Dendritic cell treated with granulocyte-macrophage colony-stimulating factor and Interleukin-4, amounts not matched to agents 40 ng/mL and 50 ng/mL, for 4 days (primary cell): ENCODE data around the gene INPP4B.
A peak's percentile ranks its signal among the peaks of the same experiment; 100 is the strongest.

Experiments
- H3K27ac Mint-ChIP-seq: one replicate; pipeline ENCODE4 v1.8.0; 2022; ENCODE audit warnings: mild to moderate bottlenecking, mixed read lengths
- H3K27me3 Mint-ChIP-seq: one replicate; pipeline ENCODE4 v1.8.0; 2022; ENCODE audit warnings: mild to moderate bottlenecking, mixed read lengths
- H3K36me3 Mint-ChIP-seq: one replicate; pipeline ENCODE4 v1.8.0; 2022; ENCODE audit warnings: low read depth, mixed read lengths
- H3K4me1 Mint-ChIP-seq: one replicate; pipeline ENCODE4 v1.8.0; 2022; ENCODE audit warnings: low read depth, mixed read lengths
- H3K4me3 Mint-ChIP-seq: one replicate; pipeline ENCODE4 v1.8.0; 2022; ENCODE audit warnings: mild to moderate bottlenecking, moderate library complexity, mixed read lengths
- H3K9me3 Mint-ChIP-seq: one replicate; pipeline ENCODE4 v1.8.0; 2022; ENCODE audit warnings: mixed read lengths
- intact Hi-C: fragments of 100-400 bp; cut with micrococcal nuclease; formaldehyde crosslinking; loops from one replicate; pipeline ENCODE4 v1.15.0; 2022

The INPP4B gene

GRCh38 chr4:142557239-142557801 lies 288.8 kb downstream of the INPP4B start:
- Mint-ChIP-seq H3K4me1 (peaks cover 6% of the 10 kb centered on the region), H3K27ac (no peak overlapping the region)

GRCh38 chr4:142556570-142557238 lies 289.4 kb downstream of the INPP4B start:
- no peak overlapping the region for H3K27ac Mint-ChIP-seq
- peaks cover 6% of the 10 kb centered on the region for H3K4me1 Mint-ChIP-seq
- intact Hi-C loops = no loop called here

More at GRCh38 chr4:142557239-142557801, 288.8 kb downstream of the INPP4B start:
- Mint-ChIP-seq H3K9me3 (no peaks in the 10 kb centered on the region), H3K36me3 (no peaks in the 10 kb centered on the region), H3K4me3 (no peak overlapping the region), H3K27me3 (no peaks in the 10 kb centered on the region)
- intact Hi-C loops = no loop called here

GRCh38 chr4:142556048-142556447 lies 290.1 kb downstream of the INPP4B start:
- H3K27ac Mint-ChIP-seq = no peak overlapping the region
- H3K9me3 Mint-ChIP-seq = no peaks in the 10 kb centered on the region
- H3K4me3 Mint-ChIP-seq = no peak overlapping the region
- peaks cover 6% of the 10 kb centered on the region for H3K4me1 Mint-ChIP-seq
- H3K27me3 Mint-ChIP-seq = no peaks in the 10 kb centered on the region
- intact Hi-C loops = no loop called here
- H3K36me3 Mint-ChIP-seq = no peaks in the 10 kb centered on the region

More at GRCh38 chr4:142556570-142557238, 289.4 kb downstream of the INPP4B start:
- Mint-ChIP-seq H3K9me3 (no peaks in the 10 kb centered on the region), H3K4me3 (no peak overlapping the region), H3K36me3 (no peaks in the 10 kb centered on the region), H3K27me3 (no peaks in the 10 kb centered on the region)

- Mint-ChIP-seq H3K9me3 (no peaks in the 10 kb centered on the region), H3K27ac (no peak overlapping the region), H3K4me1 (peaks cover 6% of the 10 kb centered on the region), H3K36me3 (no peaks in the 10 kb centered on the region), H3K27me3 (no peaks in the 10 kb centered on the region), H3K4me3 (no peak overlapping the region)
- intact Hi-C loops = no loop called here
Measured at GRCh38 chr4:142554412-142554811, 291.7 kb downstream of the INPP4B start.

GRCh38 chr4:142551517-142552305 lies 294.4 kb downstream of the INPP4B start:
- H3K36me3 Mint-ChIP-seq = no peaks in the 10 kb centered on the region
- H3K9me3 Mint-ChIP-seq = no peaks in the 10 kb centered on the region
- intact Hi-C loops = no loop called here
- H3K4me3 Mint-ChIP-seq = no peak overlapping the region
- H3K27ac Mint-ChIP-seq = no peak overlapping the region
- H3K27me3 Mint-ChIP-seq = no peaks in the 10 kb centered on the region
- peaks cover 6% of the 10 kb centered on the region for H3K4me1 Mint-ChIP-seq

GRCh38 chr4:142550965-142551364 lies 295.1 kb downstream of the INPP4B start:
- Mint-ChIP-seq H3K36me3 (no peaks in the 10 kb centered on the region), H3K4me1 (peaks cover 6% of the 10 kb centered on the region)

GRCh38 chr4:142549726-142550463 lies 296.2 kb downstream of the INPP4B start:
- H3K4me1 Mint-ChIP-seq = peaks cover 6% of the 10 kb centered on the region
- no peak overlapping the region for H3K27ac Mint-ChIP-seq

More at GRCh38 chr4:142550965-142551364, 295.1 kb downstream of the INPP4B start:
- no peak overlapping the region for H3K4me3 Mint-ChIP-seq
- no peak overlapping the region for H3K27ac Mint-ChIP-seq
- H3K9me3 Mint-ChIP-seq = no peaks in the 10 kb centered on the region
- intact Hi-C loops = no loop called here
- no peaks in the 10 kb centered on the region for H3K27me3 Mint-ChIP-seq

GRCh38 chr4:142549248-142549647 lies 296.9 kb downstream of the INPP4B start:
- Mint-ChIP-seq H3K4me3 (no peak overlapping the region), H3K4me1 (peaks cover 6% of the 10 kb centered on the region), H3K9me3 (no peaks in the 10 kb centered on the region), H3K36me3 (no peaks in the 10 kb centered on the region), H3K27me3 (no peaks in the 10 kb centered on the region), H3K27ac (no peak overlapping the region)
- intact Hi-C loops = no loop called here

More at GRCh38 chr4:142549726-142550463, 296.2 kb downstream of the INPP4B start:
- H3K27me3 Mint-ChIP-seq = no peaks in the 10 kb centered on the region
- no peak overlapping the region for H3K4me3 Mint-ChIP-seq
- H3K36me3 Mint-ChIP-seq = no peaks in the 10 kb centered on the region
- intact Hi-C loops = no loop called here
- no peaks in the 10 kb centered on the region for H3K9me3 Mint-ChIP-seq

- H3K27ac Mint-ChIP-seq = no peak overlapping the region
- H3K4me1 Mint-ChIP-seq = peaks cover 6% of the 10 kb centered on the region
- intact Hi-C loops = no loop called here
Measured at GRCh38 chr4:142548491-142548890, 297.6 kb downstream of the INPP4B start.

GRCh38 chr4:142547974-142548373 lies 298.1 kb downstream of the INPP4B start:
- peaks cover 3% of the 10 kb centered on the region for H3K4me1 Mint-ChIP-seq
- H3K27me3 Mint-ChIP-seq = no peaks in the 10 kb centered on the region
- intact Hi-C loops = no loop called here
- H3K4me3 Mint-ChIP-seq = no peak overlapping the region
- no peaks in the 10 kb centered on the region for H3K9me3 Mint-ChIP-seq
- no peak overlapping the region for H3K27ac Mint-ChIP-seq
- H3K36me3 Mint-ChIP-seq = no peaks in the 10 kb centered on the region

More at GRCh38 chr4:142548491-142548890, 297.6 kb downstream of the INPP4B start:
- Mint-ChIP-seq H3K36me3 (no peaks in the 10 kb centered on the region), H3K9me3 (no peaks in the 10 kb centered on the region), H3K4me3 (no peak overlapping the region), H3K27me3 (no peaks in the 10 kb centered on the region)

GRCh38 chr4:142544594-142544993 lies 301.5 kb downstream of the INPP4B start:
- H3K9me3 Mint-ChIP-seq = no peaks in the 10 kb centered on the region
- no peak overlapping the region for H3K4me3 Mint-ChIP-seq
- H3K4me1 Mint-ChIP-seq = no peaks in the 10 kb centered on the region
- H3K27me3 Mint-ChIP-seq = no peaks in the 10 kb centered on the region
- H3K36me3 Mint-ChIP-seq = no peaks in the 10 kb centered on the region
- no peak overlapping the region for H3K27ac Mint-ChIP-seq
- intact Hi-C loops = no loop called here

GRCh38 chr4:142544039-142544438 lies 302.1 kb downstream of the INPP4B start:
- Mint-ChIP-seq H3K36me3 (no peaks in the 10 kb centered on the region), H3K9me3 (no peaks in the 10 kb centered on the region), H3K27me3 (no peaks in the 10 kb centered on the region), H3K27ac (no peak overlapping the region), H3K4me1 (no peaks in the 10 kb centered on the region), H3K4me3 (no peak overlapping the region)
- intact Hi-C loops = no loop called here

GRCh38 chr4:142540483-142540804 lies 305.7 kb downstream of the INPP4B start:
- Mint-ChIP-seq H3K9me3 (no peaks in the 10 kb centered on the region), H3K36me3 (no peaks in the 10 kb centered on the region), H3K27me3 (no peaks in the 10 kb centered on the region), H3K27ac (peak overlapping the region; percentile 60), H3K4me3 (no peak overlapping the region), H3K4me1 (no peaks in the 10 kb centered on the region)
- intact Hi-C loops = no loop called here
